NCI-H1105 (cell line): ENCODE results near the gene TMEM163.
"Not testable (repeated sequence)": the region's sequence is repeated elsewhere in the genome, so short reads cannot be mapped to it uniquely, and the experiment has no call there.

Experiments used
- DNase-seq: peaks from one replicate; lab custom pipeline; 2025; lab: John Stamatoyannopoulos, UW

Gene TMEM163

DNA sequence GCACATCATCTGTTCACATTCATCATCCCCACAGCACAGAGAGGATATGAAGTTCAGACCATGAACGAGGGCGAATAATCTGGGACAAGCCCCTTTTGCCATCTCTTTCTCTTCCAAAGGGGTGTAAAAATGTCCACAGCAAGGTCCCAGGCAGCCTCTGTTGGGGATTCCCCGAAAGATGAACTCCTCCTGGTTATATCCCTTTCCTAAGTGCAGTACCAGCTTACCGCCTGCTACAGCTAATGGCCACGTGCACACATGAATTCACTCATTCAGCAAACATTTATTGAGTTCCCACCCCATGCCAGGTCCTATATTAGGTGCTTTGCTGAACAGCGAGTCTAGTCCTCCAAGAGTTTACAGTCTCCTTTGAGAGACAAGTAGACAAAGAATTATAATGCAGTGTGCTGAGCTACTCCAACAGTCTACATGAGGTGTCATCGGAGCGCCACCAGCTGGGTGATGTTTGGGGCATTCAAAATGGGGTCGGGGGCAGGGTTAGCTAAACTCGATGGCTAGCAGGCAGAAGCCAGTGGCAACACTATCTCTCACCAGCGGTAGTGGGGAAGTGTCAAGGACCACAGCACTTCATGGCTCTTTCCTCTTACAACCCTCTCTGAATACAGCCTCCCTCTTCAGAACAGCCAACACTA, 228.9 kb downstream of the TMEM163 start:
- no peak for DNase-seq

DNA sequence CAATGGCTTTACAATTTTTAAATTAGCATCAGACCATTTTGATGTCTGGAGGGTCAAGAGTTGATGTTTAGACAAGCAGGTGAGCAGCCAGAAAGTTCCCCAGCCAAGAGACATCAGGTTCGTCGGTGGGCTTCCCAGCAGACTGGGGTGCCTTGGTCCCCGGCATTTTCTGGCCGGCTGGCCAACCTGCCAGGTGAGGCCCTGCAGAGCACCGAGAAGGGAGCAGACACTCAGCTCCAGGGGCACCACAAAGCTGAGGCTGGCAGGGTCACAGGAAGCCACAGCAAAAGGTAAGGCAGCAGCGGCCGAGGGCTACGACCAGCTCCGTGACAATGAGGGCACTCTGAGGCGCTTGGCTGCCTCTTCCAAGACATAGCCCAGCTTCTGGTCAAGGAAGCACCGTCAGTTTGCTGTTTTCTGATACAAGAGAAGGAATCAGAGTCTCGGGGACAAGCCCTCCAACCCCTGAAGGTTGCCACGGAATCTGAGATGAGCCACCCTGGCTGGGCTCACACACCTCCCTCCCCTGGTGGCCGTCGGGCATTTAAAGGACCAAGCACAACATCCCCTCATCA, 235.9 kb downstream of the TMEM163 start:
- no peak for DNase-seq

DNA sequence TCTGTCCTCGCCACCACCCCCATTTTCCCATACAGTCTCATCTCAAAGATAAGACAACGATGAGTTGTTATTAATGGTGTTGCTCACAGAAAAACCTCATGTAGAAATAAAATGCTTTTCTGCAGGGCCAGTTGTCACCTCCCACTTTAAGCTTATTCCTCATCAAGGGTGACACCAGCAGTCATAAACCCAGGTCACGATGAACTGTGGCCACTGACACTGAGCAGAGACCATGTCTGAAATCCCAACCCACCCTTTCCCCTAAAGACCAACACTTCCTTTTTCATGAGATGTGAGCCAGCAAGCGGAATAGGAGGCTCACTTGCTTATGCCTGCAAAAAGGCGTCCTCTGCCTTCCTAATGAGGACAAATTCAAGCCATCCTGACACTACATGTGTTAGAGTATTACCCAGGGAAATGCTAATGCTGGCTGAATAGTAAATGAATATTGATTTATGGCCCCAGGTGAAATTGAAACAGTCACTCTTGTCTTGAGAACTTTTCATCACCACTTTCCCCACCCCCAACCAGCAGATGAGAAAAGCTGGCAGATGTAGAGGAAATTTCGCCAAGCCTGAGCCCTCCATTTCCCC, 236.6 kb downstream of the TMEM163 start:
- no peak for DNase-seq

DNA sequence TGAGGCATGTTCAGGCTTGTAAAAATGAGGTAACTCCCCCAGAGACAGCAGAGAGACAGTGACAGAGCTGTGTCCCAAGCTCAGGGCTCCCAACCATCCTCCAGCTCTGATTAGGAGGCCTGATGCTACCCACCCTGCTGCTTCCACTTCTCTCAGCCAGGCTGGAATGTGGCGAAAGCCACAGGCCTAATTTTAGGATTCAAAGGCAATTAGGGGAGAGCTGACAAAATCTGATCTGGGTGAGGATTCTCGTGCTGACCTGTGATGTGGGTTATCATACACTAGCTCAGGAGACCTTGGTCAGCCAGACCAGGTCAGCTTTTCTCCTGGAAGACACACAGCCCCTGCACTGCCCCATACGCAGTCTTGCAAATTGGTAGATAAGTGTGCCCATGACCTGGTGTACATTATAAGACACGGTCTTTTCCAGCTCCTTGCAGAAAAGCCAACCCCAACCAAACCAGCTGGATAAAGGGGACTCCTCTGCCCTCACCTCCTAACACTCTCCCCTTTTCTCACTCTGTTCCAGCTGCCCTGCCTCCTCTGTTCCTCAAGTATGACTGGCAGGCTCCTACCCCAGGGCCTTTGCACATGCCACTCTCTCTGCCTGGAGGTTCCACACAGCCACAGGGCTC, 239.0 kb downstream of the TMEM163 start:
- DNase-seq: no peak

DNA sequence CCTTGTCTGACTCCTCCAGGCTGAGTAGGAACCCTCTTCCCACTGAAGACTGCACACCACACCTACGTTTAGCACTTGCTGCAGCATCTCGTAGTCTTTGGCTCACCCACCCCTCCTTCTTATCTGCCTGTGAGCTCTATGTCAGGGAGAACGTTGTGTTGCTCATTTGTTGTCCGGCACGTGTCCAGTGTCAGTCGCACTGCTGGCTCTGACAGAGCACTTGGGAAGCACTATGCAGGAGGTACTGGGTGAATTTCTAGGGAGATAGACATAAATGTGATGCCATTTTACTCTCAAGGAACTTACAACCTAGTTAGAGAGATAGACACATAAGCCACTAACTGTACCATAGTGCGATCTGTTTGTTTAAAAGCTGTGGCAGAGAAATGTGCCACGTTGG, 241.8 kb downstream of the TMEM163 start:
- DNase-seq: not testable (repeated sequence)

DNA sequence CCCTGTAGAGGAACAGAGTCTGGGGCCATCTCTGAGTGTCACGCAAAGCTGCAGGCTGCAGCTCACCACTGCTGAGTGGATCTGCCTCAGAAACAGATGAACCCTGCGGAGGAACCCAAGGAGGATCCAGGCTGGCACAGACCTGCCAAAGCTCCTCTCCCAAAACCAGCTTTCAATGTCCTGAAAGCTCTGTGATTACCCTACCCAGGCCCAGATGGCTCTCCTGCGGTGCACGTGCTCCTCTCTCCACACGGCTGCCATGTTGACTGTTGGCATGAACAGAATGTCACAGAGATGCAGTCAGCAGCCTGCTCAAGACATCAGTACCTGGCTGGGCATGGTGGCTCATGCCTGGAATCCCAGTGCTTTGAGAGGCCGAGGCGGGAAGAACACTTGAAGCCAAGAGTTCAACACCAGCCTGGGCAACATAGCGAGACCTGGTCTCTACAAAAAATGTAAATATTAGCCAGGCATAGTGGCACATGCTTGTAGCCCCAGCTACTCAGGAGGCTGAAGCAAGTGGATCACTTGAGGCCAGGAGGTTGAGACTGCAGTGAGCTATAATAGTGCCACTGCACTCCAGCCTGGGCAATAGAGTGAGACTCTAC, 248.1 kb downstream of the TMEM163 start:
- no peak for DNase-seq

DNA sequence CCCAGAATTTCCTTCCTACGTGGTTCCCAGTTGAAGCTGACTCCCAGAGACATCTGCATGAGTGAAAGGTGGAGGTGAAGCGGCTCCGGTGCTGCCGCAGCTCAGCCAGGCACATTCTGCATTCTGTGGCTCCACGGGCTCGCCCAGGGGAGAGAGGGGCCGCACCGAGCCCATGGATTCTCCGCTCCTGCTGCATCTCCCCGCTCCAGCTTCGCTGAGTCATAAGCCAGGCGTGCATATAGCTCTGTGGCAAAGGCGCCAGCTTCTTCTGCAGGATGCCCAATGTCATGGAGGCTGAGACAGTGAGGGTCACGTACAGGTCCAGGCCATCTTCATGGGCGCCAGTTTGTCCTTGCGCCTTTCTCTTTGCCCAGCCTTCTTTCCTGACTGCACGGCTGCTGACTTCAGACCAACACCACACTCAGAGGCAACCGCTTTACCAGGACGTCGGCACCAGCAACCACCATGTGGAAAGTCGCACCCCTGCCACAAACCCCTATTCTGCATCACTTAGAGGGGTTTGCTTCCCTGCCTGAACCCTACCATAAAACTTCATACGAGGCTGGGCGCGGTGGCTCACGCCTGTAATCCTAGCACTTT, 249.2 kb downstream of the TMEM163 start:
- DNase-seq: no peak

DNA sequence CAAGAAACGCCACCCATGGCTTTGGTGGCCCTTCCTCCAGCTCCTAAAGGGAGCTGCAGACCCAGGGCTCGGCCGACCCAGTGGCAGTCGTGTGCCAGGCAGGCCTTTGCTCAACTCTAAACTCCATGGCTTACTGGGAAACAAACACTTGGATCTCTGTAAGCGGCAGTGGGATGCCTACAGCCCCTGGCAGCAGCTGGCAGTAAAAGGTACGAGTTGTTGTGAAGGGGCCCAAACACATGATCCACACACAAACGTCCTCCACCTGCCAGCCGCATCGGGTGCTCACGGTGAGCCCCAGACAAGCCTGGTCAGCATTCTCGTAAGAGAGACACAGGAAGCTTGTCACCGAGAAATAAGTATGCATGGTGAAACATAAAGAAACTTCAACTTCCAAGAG, 250.0 kb downstream of the TMEM163 start:
- no peak for DNase-seq

DNA sequence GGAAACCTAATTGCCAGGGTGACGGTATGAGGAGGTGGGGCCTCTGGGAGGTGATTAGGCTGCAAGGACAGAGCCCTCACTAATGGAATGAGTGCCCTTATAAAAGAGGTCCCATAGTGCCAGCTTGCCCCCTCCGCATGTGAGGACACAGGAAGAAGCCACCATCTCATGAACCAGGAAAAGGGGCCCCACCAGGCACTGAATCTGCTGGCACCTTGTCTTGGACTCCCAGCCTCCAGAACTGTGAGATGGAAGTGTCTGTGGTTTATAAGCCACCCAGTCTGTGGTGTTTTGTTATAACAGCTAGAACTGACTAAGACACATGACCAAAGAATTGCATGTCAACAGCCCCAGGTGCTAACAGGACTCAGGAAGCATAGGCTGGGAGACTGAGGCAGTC, 250.6 kb downstream of the TMEM163 start:
- DNase-seq: no peak

DNA sequence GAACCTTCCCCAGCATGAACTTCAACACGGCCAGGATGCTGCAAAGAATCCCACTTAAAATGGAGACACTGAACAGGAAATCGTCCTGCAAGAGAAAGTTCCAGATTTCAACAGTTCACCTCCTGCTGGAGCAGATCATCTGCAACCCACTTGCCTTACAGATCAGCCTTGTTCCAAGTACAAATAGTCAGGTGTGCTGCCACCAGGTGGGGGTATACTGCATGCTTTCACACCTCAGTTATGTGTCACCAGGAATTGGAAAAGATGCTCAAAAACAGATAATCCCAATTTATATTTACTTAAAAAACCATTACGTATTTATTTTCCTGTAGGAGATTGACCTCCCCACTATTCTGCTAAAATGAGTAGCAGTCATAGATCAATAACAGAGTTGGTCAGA, 252.7 kb downstream of the TMEM163 start:
- peak; percentile 3 for DNase-seq

DNA sequence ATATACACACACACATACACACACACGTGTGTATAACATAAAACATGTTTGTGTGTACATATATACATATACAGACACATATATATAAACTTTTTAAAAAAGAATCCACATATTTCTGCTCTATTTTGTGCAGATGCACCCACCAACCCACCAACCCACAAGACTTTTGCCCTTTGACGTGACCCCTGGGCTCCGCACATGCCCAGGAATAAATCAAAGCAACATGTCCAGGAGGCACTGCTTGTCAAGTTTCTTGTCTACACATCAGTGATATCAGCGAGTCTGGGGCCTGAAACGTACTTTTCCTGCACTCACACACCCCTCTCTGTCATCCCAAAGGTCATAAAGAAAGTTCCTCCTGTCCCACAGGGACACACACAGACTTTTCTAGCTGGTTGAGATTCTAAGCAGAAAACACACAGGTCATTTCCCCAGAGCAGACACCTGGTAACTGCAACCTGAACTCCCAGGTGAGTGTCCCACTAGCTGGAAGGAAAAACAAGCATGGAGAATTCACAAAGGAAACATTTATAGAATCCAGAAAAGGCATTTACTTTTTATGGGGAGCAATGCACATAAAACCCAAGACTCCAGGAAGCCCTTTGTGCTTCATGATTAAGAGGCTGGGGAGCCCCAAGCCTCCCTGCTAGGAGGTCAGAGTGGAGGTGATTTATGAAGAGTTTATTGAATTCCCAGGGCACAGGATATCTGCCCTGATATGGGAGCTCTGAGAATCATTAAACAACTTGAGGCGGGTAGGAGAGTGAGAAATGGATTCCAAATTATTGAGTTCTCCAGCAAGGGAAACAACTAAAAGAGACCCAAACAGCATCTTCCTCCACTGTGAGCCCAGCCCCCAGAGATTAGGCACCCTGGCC, 253.3 kb downstream of the TMEM163 start:
- DNase-seq: no peak

DNA sequence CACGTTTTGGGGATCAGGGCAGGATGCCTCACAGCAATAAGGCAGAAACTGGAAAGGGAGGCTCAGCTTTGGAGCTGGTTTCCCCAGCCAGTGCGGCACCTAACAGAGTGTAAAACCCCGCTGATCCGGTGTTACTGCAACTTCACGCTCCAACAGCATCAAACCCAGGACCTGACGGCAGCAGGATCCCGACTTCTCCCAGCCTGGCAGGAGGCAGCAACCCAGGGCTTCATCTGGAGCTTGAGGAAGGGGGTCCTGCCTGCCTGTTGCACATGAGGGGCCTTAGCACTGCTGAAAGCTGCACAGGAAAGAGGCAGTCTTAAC, 255.1 kb downstream of the TMEM163 start:
- DNase-seq: no peak

DNA sequence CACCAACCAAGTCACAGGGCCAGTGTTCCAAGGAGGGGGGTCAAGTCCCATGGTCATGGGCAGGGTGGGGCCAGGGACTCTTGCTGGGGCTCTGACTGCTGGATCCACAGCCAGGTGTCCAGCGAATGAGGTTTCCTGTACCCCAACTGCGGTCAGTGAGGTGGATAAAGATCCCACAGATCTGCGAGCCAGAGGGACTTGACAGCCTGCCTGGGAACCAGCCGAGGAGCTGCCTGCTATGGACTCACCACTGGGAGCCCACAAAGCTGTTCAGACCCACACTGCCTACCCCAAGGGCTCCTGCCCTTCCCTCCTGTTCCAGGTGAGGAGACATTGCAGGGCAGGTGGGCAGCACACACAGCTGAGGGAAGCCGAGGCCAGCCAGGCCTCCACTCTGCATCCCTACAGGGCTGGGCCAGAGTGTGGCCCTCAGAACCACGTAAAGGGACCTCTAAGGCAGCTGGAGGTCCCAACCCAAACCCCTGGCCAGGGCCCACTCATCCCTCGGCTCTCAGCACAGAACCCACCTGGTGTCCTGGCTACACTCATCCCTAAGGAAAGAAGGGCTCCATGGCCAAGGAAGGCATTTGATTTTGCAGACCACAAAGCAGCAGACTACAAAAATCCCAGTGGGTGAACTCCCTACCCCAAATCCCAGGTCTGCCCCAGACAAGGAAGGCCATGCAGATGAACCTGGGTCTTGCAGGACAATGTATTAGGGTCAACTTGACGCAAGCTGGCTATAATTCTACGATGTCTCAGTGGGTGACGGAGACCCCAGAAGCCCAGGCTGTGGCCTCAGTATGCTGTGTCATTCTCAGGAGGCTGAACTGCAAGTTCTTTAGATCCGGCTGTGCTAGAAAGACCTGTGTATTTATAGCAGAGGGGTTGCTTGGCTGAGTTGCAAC, 255.8 kb downstream of the TMEM163 start:
- no peak for DNase-seq

DNA sequence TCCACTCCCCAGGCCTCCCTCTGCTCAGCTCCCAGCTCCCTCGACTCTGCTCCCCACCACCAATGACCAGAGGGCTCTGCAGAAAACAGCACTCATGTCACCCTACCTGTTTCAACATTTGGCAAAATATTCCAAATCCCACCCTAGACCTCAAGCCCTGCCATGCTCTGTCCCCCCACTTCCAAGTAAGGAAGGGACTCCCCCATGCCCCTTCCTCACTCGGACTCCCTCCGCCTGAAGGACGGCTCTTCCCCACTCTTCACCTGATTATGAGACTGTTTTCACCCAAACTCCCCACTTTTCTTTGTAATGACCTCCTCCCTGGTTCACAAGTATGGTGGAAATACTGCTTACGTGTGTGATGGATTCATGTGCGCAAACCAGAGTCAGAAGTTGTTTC, 256.5 kb downstream of the TMEM163 start:
- DNase-seq: no peak

DNA sequence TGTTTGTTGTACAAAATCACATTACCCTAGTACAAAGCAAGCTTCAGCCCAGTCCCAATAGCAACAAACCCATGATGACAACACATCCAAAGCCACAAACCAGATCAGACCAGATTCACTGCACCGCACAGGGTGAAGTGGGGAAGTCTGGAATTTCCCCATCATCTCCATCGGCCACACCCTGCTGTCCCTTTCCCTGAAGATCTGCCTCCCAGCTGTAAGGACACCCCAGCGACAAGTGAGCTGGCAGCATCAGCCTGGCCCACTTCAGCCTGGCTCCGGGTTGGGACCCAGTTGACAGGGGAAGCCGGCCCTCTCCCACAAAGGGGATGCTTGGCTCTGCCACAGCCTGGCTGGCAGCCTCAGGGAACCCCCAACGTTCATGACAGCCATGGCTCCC, 257.3 kb downstream of the TMEM163 start:
- no peak for DNase-seq

DNA sequence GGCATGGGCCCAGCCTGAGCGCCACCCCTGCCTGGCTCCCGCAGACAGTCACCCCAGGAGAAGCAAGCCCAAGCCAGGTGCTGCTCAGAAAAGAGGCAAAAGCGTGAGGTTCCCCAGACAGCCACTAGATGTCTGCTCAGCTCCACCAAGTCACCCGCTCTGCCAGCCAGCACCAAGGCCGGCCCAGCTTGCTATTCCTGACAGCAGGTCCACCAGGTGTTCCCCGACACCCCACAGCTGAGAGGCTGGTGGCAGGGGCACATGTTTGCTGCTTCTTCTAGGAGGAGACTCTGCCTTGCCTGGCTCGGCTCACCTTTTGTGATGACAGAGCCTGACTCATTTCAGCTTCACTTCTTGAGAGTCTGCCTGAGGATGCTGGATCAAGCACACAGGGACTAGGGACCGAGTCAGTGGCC, 258.2 kb downstream of the TMEM163 start:
- DNase-seq: peak; percentile 60

DNA sequence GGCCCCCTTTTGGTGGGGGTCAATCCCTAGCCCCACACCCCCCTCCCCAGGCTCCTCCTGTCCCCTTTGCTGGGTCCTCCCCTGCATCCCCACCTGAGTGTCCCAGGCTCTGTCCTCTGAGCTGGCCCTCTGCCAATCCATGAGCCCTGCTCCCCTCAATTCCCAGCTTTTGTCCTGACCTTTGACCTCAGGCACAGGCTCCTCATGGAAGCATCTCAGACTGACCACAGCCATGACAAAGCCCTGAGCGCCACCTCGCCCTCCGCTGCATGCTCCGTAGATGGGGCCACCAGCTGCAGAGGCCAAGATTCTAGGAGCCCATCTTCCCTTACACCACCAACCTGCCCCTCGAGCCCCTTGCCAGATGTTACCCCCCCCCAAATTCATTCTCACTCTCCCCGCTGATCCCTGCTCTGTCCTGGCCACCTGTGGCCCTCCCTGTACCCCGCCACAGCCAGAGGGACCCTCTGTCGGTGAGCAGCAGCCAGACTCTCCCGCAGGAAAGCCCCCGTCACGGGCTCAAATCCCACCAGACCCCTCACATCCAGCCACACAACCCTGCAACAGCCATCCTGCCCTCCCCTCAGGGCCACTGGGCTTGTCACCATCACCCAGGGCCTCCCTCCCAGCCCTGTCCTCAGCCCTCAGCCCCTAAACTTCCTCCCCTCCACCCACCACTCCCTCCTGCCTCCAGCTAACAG, 258.9 kb downstream of the TMEM163 start:
- DNase-seq: no peak

DNA sequence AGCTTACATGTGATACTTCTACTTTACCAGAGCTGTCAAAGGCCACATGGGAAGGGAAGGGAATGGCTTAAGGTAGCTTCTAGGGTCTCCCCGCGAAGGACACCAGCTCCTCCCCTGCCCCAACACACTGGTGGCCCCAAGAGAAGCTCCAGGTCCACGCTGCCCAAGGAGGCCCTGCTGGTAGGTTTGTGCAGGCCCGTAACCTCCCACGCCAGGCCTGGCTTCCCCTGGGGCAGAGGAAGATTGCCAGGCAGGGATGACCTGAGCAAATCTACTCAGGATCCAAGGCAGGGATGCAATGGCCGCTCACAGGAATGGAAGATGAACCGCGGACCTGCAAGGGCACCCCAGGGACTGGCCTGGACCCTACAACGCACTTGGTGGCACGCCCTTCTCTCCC, 259.9 kb downstream of the TMEM163 start:
- DNase-seq: no peak

DNA sequence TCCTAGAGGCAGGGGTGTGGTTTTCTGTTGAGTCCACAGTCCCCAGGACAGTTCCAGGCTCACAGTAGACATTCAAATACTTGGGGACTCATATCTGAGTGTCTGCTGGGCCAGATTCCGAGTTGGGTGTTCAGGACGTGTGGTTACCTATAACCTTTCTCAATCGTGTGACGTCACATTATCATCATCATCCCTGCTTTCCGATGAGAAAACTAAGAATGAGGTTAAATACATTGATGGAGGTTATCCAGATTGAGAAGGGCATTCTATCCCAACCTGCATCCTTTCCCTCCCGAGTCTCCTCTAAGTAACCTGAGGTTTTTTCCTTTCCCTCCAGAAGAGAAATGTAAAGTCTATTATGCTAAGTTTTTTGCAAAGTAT, 260.3 kb downstream of the TMEM163 start:
- no peak for DNase-seq
